RPMI7951 (cell line): ENCODE results near the gene TDRD10. TPM values are rescaled to one million over a fixed set of nuclear protein-coding genes. Genes with fewer than 3 reads are reported as not detected.
A peak's percentile ranks its signal among the peaks of the same experiment; 100 is the strongest.

Source experiments
- DNase-seq: peaks from one replicate; pipeline ENCODE4 v3.0.0-alpha.2; 2012; ENCODE audit warnings: low read depth
- total RNA-seq: library from RNA; depleted of rRNA; stranded (reverse); fragments of >200 nt; shearing (Covaris generic); gene quantifications from 2 replicates; pipeline ENCODE4 v1.2.3, GENCODE V29; 2014; rRNA removed

TDRD10 gene, protein sequence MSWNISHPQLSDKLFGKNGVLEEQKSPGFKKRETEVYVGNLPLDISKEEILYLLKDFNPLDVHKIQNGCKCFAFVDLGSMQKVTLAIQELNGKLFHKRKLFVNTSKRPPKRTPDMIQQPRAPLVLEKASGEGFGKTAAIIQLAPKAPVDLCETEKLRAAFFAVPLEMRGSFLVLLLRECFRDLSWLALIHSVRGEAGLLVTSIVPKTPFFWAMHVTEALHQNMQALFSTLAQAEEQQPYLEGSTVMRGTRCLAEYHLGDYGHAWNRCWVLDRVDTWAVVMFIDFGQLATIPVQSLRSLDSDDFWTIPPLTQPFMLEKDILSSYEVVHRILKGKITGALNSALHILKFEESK
- total RNA-seq: not detected in 2 replicates

DNA sequence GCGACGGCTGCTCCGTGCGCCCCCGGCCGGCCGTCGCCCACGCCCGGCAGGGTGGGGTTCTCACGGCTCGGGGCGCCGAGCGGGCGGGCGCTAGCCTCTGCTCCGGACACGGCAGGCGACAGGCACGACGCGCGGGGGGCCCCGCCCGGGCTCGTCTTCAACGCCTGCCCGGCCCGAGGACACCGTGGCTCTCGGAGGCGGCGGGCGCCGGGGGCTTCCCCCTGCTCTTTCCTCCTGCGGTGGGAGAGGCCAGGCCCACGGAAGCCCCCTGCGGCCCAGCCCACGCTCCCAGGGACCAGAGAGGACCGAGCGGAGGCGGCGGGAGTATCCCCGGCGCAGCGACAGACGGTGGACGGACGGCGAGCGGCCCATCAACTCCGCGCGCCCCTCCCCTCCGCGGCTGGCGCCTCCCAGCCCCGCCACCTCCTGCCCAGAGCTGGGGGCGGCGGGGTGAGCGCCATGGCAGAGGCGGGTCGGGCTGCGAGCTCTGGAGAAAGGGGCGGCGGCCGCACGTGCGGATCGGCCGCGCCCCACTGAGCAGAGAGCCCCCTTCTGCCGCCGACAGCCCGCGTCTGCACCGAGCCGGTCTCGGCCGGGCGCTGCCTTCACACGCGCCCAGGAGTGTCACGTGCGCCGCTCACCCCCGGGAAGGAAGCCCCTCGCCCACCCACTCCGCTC lies at the start of gene TDRD10, which contains the start of gene SHE:
Gene TDRD10, plus strand, starts transcription at position 154 of the 678 bp plus-strand sequence. CDS start 4,685 bp downstream, outside the sequence.
Gene SHE, minus strand, starts transcription at position 347 of the 678 bp plus-strand sequence. CDS start 386 bp downstream, outside the sequence.
- no peak for DNase-seq

DNA sequence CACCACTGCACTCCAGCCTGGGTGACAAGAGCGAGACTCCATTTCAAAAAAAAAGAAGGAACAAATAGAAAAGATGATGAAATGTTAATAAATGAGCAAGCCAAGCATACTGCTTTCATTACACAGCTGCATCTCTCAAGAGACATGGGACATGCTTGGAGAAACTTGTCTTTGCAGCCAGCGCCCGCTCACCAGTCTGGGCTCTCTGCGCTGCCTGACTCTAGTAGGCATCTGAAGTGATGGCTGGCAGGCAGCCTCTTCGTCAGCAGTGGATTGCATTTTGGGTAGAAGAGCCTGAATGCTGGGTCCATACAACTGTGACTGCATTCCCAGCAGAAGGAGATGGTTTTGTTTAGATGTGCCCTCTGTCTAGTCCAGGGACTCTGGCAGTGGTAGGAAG lies 48.9 kb upstream of the TDRD10 start:
- DNase-seq: no peak

- peak; percentile 17 for DNase-seq
These were observed 48.3 kb upstream of the TDRD10 start for GRCh38 chr1:154453574-154454352.

GRCh38 chr1:154454386-154455120 lies 47.5 kb upstream of the TDRD10 start:
- no peak for DNase-seq

DNA sequence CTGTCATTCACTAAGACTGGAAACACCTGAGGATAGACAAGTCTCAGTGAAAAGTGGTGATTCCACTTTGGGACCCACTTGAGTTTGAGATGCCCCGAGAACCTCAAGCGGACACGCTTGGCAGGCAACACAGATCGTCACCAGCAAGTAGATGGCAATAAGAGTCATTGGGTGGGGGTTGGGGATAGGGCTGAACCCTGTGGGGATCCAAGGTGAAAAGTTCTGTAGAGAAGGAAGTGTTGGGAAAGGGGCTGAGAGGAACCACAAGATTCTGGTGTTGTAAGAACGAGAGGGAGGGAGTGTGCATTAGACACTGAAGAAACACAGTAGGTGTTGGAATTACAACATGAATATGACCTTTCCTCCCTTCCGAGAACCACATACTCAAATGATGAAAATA lies 45.4 kb upstream of the TDRD10 start:
- DNase-seq: no peak

DNA sequence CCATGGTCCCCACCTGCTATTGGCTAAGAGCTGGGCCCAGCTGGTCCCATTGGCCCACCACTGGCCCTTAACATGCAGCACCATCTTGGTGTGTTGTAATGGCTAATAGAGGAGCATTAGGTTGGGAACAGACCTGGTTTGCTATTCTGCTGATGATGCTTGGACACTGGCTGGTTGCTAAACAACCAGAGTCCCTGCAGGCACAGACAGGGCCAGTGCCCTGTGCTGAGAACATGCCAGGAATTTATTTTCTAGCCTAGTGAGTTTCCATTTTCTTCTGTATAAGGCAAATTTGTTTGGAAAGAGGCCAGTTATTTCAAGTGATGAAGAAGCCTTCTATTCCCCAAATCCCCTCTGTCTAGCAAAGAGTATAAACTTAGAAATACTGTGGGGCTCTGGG lies 42.9 kb upstream of the TDRD10 start:
- DNase-seq: no peak

DNA sequence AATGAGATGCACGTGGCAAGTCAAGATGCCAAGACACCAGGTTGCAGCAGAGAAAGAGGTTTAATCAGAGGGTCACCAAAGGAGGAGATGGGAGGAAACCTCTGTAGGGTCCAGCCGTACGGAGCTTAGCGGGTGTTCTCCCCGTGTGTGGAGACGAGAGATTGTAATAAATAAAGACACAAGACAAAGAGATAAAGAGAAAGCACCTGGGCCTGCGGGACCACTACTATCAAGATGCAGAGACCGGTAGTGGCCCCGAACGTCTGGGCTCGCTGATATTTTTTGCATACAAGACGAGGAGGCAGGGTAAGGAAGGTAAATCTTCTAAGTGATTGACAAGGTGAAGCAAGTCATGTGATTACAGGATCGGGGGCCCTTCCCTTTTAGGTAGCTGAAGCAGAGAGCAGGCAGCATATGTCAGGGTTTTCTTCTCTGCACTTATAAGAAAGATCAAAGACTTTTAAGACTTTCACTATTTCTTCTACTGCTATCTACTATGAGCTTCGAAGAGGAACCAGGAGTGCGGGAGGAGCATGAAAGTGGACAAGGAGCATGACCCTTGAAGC lies 41.2 kb upstream of the TDRD10 start:
- no peak for DNase-seq

DNA sequence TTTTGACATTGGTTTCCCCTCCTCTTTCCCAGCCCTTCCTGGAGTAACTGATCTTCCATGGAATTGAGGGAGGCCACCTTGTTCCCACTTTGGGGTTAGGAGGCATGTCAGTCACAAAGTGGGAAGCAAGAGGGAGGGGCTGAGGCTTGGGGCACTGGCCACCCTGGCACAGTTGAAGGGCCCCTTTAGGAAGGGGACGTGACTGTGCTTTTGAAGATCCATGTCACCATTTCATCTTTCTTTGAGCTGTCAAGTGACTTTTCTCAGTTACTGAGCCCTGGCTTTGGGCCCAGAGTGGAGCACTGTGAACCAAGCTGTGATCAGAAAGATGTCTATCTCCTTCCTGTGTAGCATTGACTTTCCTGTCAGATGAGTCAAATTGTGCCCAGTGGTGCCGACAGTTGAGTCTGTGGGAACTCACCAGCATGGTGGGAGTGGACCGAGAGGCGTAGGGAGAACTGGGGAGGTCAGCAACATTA lies 38.5 kb upstream of the TDRD10 start:
- DNase-seq: peak; percentile 11

DNA sequence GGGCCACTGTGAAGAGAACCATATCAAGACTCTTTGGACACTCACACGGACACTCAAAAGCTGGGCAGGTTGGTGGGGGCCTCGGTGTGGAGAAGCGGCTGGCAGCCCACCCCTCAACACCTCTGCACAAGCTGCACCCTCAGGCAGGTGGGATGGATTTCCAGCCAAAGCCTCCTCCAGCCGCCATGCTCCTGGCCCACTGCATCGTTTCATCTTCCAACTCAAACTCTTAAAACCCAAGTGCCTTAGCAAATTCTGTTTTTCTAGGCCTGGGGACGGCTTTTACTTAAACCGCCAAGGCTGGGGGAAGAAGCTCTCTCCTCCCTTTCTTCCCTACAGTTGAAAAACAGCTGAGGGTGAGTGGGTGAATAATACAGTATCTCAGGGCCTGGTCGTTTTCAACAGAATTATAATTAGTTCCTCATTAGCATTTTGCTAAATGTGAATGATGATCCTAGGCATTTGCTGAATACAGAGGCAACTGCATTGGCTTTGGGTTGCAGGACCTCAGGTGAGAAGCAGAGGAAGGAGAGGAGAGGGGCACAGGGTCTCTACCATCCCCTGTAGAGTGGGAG lies 36.3 kb upstream of the TDRD10 start:
- DNase-seq: no peak

DNA sequence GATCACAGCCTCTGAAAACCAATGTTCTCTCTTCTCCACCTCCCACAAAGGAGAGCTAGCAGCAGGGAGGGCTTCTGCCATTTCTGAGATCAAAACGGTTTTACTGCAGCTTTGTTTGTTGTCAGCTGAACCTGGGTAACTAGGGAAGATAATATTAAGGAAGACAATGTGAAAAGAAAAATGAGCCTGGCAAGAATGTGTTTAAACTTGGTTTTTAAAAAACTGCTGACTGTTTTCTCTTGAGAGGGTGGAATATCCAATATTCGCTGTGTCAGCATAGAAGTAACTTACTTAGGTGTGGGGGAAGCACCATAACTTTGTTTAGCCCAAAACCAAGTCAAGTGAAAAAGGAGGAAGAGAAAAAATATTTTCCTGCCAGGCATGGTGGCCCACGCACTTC lies 35.8 kb upstream of the TDRD10 start:
- DNase-seq: no peak

- DNase-seq: no peak
These were observed 35.0 kb upstream of the TDRD10 start for GRCh38 chr1:154466921-154467417.

GRCh38 chr1:154467434-154468102 lies 34.5 kb upstream of the TDRD10 start:
- DNase-seq: no peak

GRCh38 chr1:154468535-154469250 lies 33.3 kb upstream of the TDRD10 start:
- DNase-seq: no peak

DNA sequence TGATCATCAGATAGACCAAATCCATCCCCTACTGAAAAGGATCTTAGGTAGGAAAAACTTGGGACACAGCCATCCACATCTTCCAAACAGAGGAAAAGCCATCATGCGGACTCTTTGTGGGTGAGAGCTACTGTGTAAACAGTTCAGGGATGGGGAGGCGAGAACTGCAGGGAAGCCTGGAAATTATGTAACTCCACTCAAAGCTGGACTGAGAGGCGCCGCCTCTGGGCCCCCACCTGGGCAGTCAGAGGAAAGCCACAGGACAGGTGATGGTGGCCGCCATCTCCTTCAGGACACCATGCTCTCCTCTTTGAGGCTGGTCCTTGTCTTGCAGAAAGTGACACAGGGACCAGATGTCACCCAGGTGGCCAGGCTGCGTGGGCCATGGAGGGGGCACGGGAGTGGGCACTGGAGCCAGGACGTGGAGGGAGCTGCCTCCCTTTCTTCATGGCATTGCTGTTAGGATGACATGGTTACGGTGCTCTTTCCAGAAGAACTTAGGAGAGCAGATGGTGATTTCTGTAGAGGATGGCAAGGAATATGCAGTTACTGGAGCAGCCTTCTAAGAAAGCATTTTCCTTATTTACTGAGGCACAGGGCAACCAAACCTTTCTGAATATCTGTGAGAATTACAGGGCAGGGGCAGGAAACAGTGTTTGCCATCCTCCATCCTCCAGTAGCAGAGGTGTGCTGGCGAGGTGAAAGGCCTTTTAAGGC lies 32.0 kb upstream of the TDRD10 start:
- no peak for DNase-seq

GRCh38 chr1:154471304-154471703 lies 30.7 kb upstream of the TDRD10 start:
- no peak for DNase-seq

GRCh38 chr1:154474802-154475201 lies 27.2 kb upstream of the TDRD10 start:
- peak; percentile 80 for DNase-seq

- DNase-seq: no peak
These were observed 25.2 kb upstream of the TDRD10 start for GRCh38 chr1:154476791-154477190.

- no peak for DNase-seq
These were observed 24.0 kb upstream of the TDRD10 start for GRCh38 chr1:154478013-154478412.

- DNase-seq: peak; percentile 5
These were observed 23.4 kb upstream of the TDRD10 start for GRCh38 chr1:154478639-154479038.
